ENCODE results near the gene DYRK2. TPM values are rescaled to one million over a fixed set of nuclear protein-coding genes. Genes with fewer than 3 reads are reported as not detected.

Gene DYRK2
- total RNA-seq, 2 experiments from 2014 or later: 49.5 to 53.5 TPM

- no peak for DNase-seq
- Mint-ChIP-seq H3K9me3 (no peaks in the 10 kb centered on the region), H3K36me3 (ENCODE audit: low read depth) (no peaks in the 10 kb centered on the region), H3K4me3 (no peak overlapping the region), H3K4me1 (peaks cover 33% of the 10 kb centered on the region), H3K27me3 (peaks cover 64% of the 10 kb centered on the region), H3K27ac (no peak overlapping the region)
- CTCF ChIA-PET: no interaction called here
- POLR2A ChIA-PET: interaction anchor here (1.6 kb wide), 1 partner anchor 72 kb away, joined by 3 read pairs; no protein-coding TSS in a partner anchor
Observed at GRCh38 chr12:67701121-67701520, 52.6 kb downstream of the DYRK2 start.

- CTCF ChIA-PET: no interaction called here
- peaks cover 29% of the 10 kb centered on the region for H3K4me1 Mint-ChIP-seq
- H3K9me3 Mint-ChIP-seq: no peaks in the 10 kb centered on the region
Observed at GRCh38 chr12:67702136-67702535, 53.6 kb downstream of the DYRK2 start.

GRCh38 chr12:67704071-67704470, 55.5 kb downstream of the DYRK2 start:
- no peak overlapping the region for H3K4me3 Mint-ChIP-seq
- ChIA-PET POLR2A (no interaction called here), CTCF (no interaction called here)
- no peak overlapping the region for H3K27ac Mint-ChIP-seq
- H3K27me3 Mint-ChIP-seq: peaks cover 53% of the 10 kb centered on the region
- peaks cover 11% of the 10 kb centered on the region for H3K4me1 Mint-ChIP-seq
- no peaks in the 10 kb centered on the region for H3K9me3 Mint-ChIP-seq
- DNase-seq: no peak
- no peaks in the 10 kb centered on the region for H3K36me3 Mint-ChIP-seq (ENCODE audit: low read depth)

More at GRCh38 chr12:67702136-67702535, 53.6 kb downstream of the DYRK2 start:
- POLR2A ChIA-PET: no interaction called here
- H3K27ac Mint-ChIP-seq: no peak overlapping the region
- DNase-seq: no peak
- H3K36me3 Mint-ChIP-seq (ENCODE audit: low read depth): no peaks in the 10 kb centered on the region
- peaks cover 58% of the 10 kb centered on the region for H3K27me3 Mint-ChIP-seq
- H3K4me3 Mint-ChIP-seq: no peak overlapping the region

GRCh38 chr12:67705394-67706370, 57.1 kb downstream of the DYRK2 start:
- Mint-ChIP-seq H3K27me3 (peaks cover 42% of the 10 kb centered on the region), H3K4me1 (no peaks in the 10 kb centered on the region), H3K9me3 (no peaks in the 10 kb centered on the region), H3K36me3 (ENCODE audit: low read depth) (no peaks in the 10 kb centered on the region), H3K4me3 (no peak overlapping the region), H3K27ac (no peak overlapping the region)
- DNase-seq: no peak
- ChIA-PET CTCF (no interaction called here), POLR2A (interaction anchor here (0.6 kb wide), 1 partner anchor 437 kb away, joined by 3 read pairs; no protein-coding TSS in a partner anchor)

- POLR2A ChIA-PET: no interaction called here
- Mint-ChIP-seq H3K4me1 (no peaks in the 10 kb centered on the region), H3K27ac (no peak overlapping the region), H3K36me3 (ENCODE audit: low read depth) (no peaks in the 10 kb centered on the region), H3K4me3 (no peak overlapping the region), H3K9me3 (no peaks in the 10 kb centered on the region), H3K27me3 (peaks cover 9% of the 10 kb centered on the region)
- no peak for DNase-seq
- CTCF ChIA-PET: interaction anchor here (0.8 kb wide), 1 partner anchor 9 kb away, joined by 3 read pairs; no protein-coding TSS in a partner anchor
Observed at GRCh38 chr12:67709367-67709954, 60.9 kb downstream of the DYRK2 start.

GRCh38 chr12:67710582-67710981, 62.0 kb downstream of the DYRK2 start:
- Mint-ChIP-seq H3K27me3 (peaks cover 2% of the 10 kb centered on the region), H3K36me3 (ENCODE audit: low read depth) (no peaks in the 10 kb centered on the region), H3K4me3 (no peak overlapping the region), H3K4me1 (no peaks in the 10 kb centered on the region), H3K9me3 (no peaks in the 10 kb centered on the region), H3K27ac (no peak overlapping the region)
- CTCF ChIA-PET: no interaction called here
- POLR2A ChIA-PET: no interaction called here
- DNase-seq: no peak

- H3K27me3 Mint-ChIP-seq: no peaks in the 10 kb centered on the region
- no peaks in the 10 kb centered on the region for H3K36me3 Mint-ChIP-seq (ENCODE audit: low read depth)
- no peaks in the 10 kb centered on the region for H3K9me3 Mint-ChIP-seq
- no peak for DNase-seq
- ChIA-PET POLR2A (no interaction called here), CTCF (no interaction called here)
- no peak overlapping the region for H3K27ac Mint-ChIP-seq
- H3K4me1 Mint-ChIP-seq: no peaks in the 10 kb centered on the region
- H3K4me3 Mint-ChIP-seq: no peak overlapping the region
Observed at GRCh38 chr12:67712011-67712410, 63.5 kb downstream of the DYRK2 start.

- DNase-seq: no peak
- Mint-ChIP-seq H3K4me3 (no peak overlapping the region), H3K36me3 (ENCODE audit: low read depth) (no peaks in the 10 kb centered on the region), H3K27me3 (no peaks in the 10 kb centered on the region), H3K4me1 (no peaks in the 10 kb centered on the region), H3K27ac (no peak overlapping the region), H3K9me3 (no peaks in the 10 kb centered on the region)
- POLR2A ChIA-PET: no interaction called here
- CTCF ChIA-PET: no interaction called here
Observed at GRCh38 chr12:67714648-67715047, 66.1 kb downstream of the DYRK2 start.
